ENCODE data around the gene FRYL.

Gene FRYL

GRCh38 chr4:48504026-48504330 is 276.1 kb downstream of the FRYL start:
- H3K27ac ChIP-seq (ENCODE audit: low read depth, low read length) = no peak overlapping the region
- no peak overlapping the region for H3K9ac ChIP-seq (ENCODE audit: low read length)
- no peaks in the 10 kb centered on the region for H3K79me2 ChIP-seq (ENCODE audit: insufficient read depth, low read length)
- H2AFZ ChIP-seq (ENCODE audit: low read depth, low read length, severe bottlenecking) = no peak overlapping the region
- H3K4me2 ChIP-seq (ENCODE audit: low read depth, low read length, poor library complexity, severe bottlenecking) = no peak overlapping the region
- H3K27me3 ChIP-seq (ENCODE audit: low read length) = no peaks in the 10 kb centered on the region
- TF ChIP-seq EZH2phosphoT487 (conservative IDR thresholded peaks at IDR 0.05; ENCODE audit: low read length) = no peak
- no peak for TF ChIP-seq CTCF (IDR thresholded peaks at IDR 0.05; ENCODE audit: insufficient read depth, low read length, poor library complexity, severe bottlenecking)
- H3K9me3 ChIP-seq (ENCODE audit: insufficient read depth, low read length) = no peaks in the 10 kb centered on the region
- H3K36me3 ChIP-seq (ENCODE audit: low read length) = peaks cover 39% of the 10 kb centered on the region; the same call in 1 of the 2 replicates
- no peaks in the 10 kb centered on the region for H4K20me1 ChIP-seq (ENCODE audit: low read depth, low read length)
- no peak overlapping the region for H3K4me3 ChIP-seq (ENCODE audit: insufficient read depth, low read length, poor library complexity, severe bottlenecking)
- H3K9me2 ChIP-seq (replicated peaks; ENCODE audit: insufficient read depth, low read length) = no peaks in the 10 kb centered on the region
- no peaks in the 10 kb centered on the region for H3F3A ChIP-seq (ENCODE audit: insufficient read depth)

- Histone ChIP-seq H3K79me2 (ENCODE audit: insufficient read depth, low read length) (no peaks in the 10 kb centered on the region), H3F3A (ENCODE audit: insufficient read depth) (no peaks in the 10 kb centered on the region), H3K4me2 (ENCODE audit: low read depth, low read length, poor library complexity, severe bottlenecking) (no peak overlapping the region), H3K27me3 (ENCODE audit: low read length) (no peaks in the 10 kb centered on the region), H3K9me2 (replicated peaks; ENCODE audit: insufficient read depth, low read length) (no peaks in the 10 kb centered on the region), H3K4me3 (ENCODE audit: insufficient read depth, low read length, poor library complexity, severe bottlenecking) (no peak overlapping the region), H4K20me1 (ENCODE audit: low read depth, low read length) (no peaks in the 10 kb centered on the region), H3K9me3 (ENCODE audit: insufficient read depth, low read length) (no peaks in the 10 kb centered on the region), H2AFZ (ENCODE audit: low read depth, low read length, severe bottlenecking) (no peak overlapping the region), H3K9ac (ENCODE audit: low read length) (no peak overlapping the region), H3K27ac (ENCODE audit: low read depth, low read length) (no peak overlapping the region), H3K36me3 (ENCODE audit: low read length) (peaks cover 43% of the 10 kb centered on the region; the same call in 1 of the 2 replicates)
- TF ChIP-seq EZH2phosphoT487 (conservative IDR thresholded peaks at IDR 0.05; ENCODE audit: low read length) (no peak), CTCF (IDR thresholded peaks at IDR 0.05; ENCODE audit: insufficient read depth, low read length, poor library complexity, severe bottlenecking) (no peak)
Observed at GRCh38 chr4:48503233-48504025, 276.6 kb downstream of the FRYL start.

GRCh38 chr4:48499551-48500066 is 280.5 kb downstream of the FRYL start:
- H3K4me2 ChIP-seq (ENCODE audit: low read depth, low read length, poor library complexity, severe bottlenecking) = no peak overlapping the region
- TF ChIP-seq CTCF (IDR thresholded peaks at IDR 0.05; ENCODE audit: insufficient read depth, low read length, poor library complexity, severe bottlenecking) (no peak), EZH2phosphoT487 (conservative IDR thresholded peaks at IDR 0.05; ENCODE audit: low read length) (no peak)
- no peak overlapping the region for H3K9ac ChIP-seq (ENCODE audit: low read length)
- H3K79me2 ChIP-seq (ENCODE audit: insufficient read depth, low read length) = no peaks in the 10 kb centered on the region
- H3K27me3 ChIP-seq (ENCODE audit: low read length) = no peaks in the 10 kb centered on the region
- no peaks in the 10 kb centered on the region for H3F3A ChIP-seq (ENCODE audit: insufficient read depth)
- peaks cover 28% of the 10 kb centered on the region; the same call in 1 of the 2 replicates for H3K36me3 ChIP-seq (ENCODE audit: low read length)
- H2AFZ ChIP-seq (ENCODE audit: low read depth, low read length, severe bottlenecking) = no peak overlapping the region
- H3K27ac ChIP-seq (ENCODE audit: low read depth, low read length) = no peak overlapping the region
- H3K4me3 ChIP-seq (ENCODE audit: insufficient read depth, low read length, poor library complexity, severe bottlenecking) = no peak overlapping the region
- H3K9me2 ChIP-seq (replicated peaks; ENCODE audit: insufficient read depth, low read length) = no peaks in the 10 kb centered on the region
- H3K9me3 ChIP-seq (ENCODE audit: insufficient read depth, low read length) = no peaks in the 10 kb centered on the region
- H4K20me1 ChIP-seq (ENCODE audit: low read depth, low read length) = no peaks in the 10 kb centered on the region

All from SU-DHL-6 (cell line).